Activated naive CD4-positive, alpha-beta T cell treated with anti-CD3 and anti-CD28 coated beads, Interleukin-2, amount 50 U/mL, for 24 hours (primary cell): ENCODE results near the gene RAB3C.

Source experiments
- H3K27ac Mint-ChIP-seq: one replicate; pipeline ENCODE4 v1.8.0; 2021; ENCODE audit warnings: mild to moderate bottlenecking, mixed read lengths
- H3K27me3 Mint-ChIP-seq: one replicate; pipeline ENCODE4 v1.8.0; 2021; ENCODE audit warnings: mixed read lengths
- H3K36me3 Mint-ChIP-seq: one replicate; pipeline ENCODE4 v1.8.0; 2021; ENCODE audit warnings: mixed read lengths
- H3K4me1 Mint-ChIP-seq: one replicate; pipeline ENCODE4 v1.8.0; 2021; ENCODE audit warnings: mixed read lengths
- H3K4me3 Mint-ChIP-seq: one replicate; pipeline ENCODE4 v1.8.0; 2021; ENCODE audit warnings: mild to moderate bottlenecking, mixed read lengths
- H3K9me3 Mint-ChIP-seq: one replicate; pipeline ENCODE4 v1.8.0; 2021; ENCODE audit warnings: mixed read lengths

Gene RAB3C

DNA sequence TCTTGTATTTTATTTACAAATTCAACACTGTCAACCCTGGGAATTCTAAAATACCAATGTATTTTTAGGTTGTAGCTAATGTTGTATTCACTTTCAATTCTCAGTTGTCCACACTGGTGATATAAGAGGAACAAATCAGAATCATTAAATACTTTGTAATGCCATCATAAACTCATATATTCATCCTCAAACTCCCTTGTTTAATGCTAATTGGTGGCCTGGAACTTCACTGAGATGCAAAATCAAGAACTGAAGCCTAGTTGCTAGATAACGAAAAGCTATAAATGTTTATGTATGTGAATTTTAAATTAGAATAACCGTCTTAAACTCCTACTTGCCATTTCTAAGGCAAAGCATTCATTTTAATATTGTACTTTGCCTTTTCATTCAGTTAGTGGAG, 274.7 kb downstream of the RAB3C start:
- Mint-ChIP-seq H3K27ac (no peak overlapping the region), H3K4me3 (no peak overlapping the region), H3K9me3 (no peaks in the 10 kb centered on the region), H3K4me1 (no peaks in the 10 kb centered on the region), H3K27me3 (peaks cover 16% of the 10 kb centered on the region), H3K36me3 (no peaks in the 10 kb centered on the region)

DNA sequence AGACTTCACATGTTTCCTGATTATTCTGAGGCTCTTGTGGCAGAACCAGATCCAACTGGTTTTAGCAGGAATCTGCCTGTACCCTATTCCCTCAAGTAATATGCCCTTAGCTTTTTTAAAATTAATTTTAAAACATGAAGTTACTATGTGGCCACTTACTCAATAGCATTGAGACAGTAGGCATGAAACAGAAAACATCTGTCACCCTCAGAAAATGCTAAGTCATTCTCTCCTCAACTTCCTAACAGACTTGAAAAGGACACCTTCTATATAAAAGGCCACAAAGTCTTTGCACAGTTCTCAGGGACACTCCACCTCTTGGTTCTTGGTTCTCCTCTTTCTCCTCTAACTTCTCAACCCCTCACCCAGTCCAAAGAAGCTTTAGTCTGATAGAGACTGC, 277.8 kb downstream of the RAB3C start:
- Mint-ChIP-seq H3K9me3 (no peaks in the 10 kb centered on the region), H3K27ac (no peak overlapping the region), H3K27me3 (peaks cover 16% of the 10 kb centered on the region), H3K4me1 (no peaks in the 10 kb centered on the region), H3K36me3 (no peaks in the 10 kb centered on the region), H3K4me3 (no peak overlapping the region)

DNA sequence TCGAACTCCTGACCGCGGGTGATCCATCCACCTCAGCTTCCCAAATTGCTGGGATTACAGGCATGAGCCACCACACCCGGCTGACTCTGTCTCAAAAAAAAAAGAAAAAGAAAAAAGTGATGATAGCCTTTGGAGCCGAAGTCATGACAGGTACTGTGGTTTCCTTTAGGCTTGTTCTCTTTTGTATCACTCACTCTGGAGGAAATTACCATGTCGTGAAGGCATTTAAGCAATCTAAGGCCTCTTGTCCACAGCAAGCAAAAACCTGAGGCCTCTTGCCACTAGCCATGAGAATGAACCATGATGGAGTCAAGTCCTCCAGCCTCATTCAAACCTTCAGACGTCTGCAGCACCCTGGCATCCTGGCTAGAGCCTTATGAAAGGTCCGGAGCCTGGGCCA, 286.1 kb downstream of the RAB3C start:
- H3K4me3 Mint-ChIP-seq = no peak overlapping the region
- no peaks in the 10 kb centered on the region for H3K9me3 Mint-ChIP-seq
- H3K27ac Mint-ChIP-seq = no peak overlapping the region
- H3K36me3 Mint-ChIP-seq = no peaks in the 10 kb centered on the region
- peaks cover 5% of the 10 kb centered on the region for H3K27me3 Mint-ChIP-seq
- H3K4me1 Mint-ChIP-seq = no peaks in the 10 kb centered on the region

DNA sequence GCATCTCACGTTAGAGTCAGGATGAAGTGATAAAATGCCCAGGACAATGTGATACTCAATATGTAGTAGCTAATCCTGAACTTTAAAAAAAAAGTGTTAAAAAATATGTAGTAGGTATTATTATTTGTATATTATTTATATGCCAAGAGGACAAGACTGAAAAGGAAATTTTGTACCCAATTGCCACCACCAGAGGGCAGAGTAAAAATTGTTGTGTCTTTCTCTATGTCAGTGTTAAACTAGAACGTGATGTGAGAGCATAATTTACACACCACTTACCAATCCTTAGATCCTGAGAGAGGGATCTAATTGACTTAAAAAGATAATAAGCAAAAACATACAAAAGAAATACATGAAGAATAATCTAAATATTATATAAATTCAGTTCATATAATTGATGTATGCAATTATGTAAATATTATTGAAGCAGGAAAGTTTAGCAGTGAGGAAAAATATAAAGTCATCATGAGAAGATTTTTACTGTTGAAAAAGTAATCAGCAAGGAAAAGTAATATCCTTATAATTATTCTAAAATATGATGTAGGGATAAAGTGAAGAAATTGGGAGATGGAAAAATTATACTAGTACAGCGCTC, 288.9 kb downstream of the RAB3C start:
- Mint-ChIP-seq H3K27ac (no peak overlapping the region), H3K4me3 (no peak overlapping the region), H3K4me1 (no peaks in the 10 kb centered on the region), H3K27me3 (peaks cover 7% of the 10 kb centered on the region), H3K36me3 (no peaks in the 10 kb centered on the region), H3K9me3 (no peaks in the 10 kb centered on the region)

DNA sequence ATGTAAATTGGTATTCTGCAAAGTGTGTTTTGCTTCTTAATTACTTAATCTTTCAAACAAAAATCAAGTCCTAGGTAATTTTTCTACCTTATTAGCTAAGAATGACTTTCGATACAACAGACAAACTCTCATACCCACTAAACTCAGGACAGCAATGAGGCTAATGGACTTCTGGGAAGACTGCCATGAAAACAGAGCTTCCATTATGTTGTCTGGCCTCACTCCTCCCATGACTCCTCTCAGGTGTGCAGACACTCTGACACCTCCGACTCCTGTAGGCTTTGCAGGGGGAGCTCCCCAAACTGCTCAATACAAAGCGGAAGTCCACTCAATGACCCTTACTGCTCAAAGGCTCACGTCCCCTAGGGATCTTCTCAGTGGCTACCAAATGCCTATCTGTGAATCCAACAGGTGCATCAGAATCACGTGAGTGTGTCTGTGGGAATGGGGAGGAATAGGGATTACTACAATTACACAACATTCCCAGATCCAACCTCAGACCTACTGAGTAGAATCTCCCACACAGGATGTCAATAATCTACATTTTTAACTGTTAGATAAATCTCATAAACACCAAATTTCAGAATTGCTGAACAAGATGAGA, 289.9 kb downstream of the RAB3C start:
- Mint-ChIP-seq H3K27ac (no peak overlapping the region), H3K36me3 (no peaks in the 10 kb centered on the region), H3K27me3 (peaks cover 10% of the 10 kb centered on the region), H3K9me3 (no peaks in the 10 kb centered on the region), H3K4me1 (no peaks in the 10 kb centered on the region), H3K4me3 (no peak overlapping the region)

DNA sequence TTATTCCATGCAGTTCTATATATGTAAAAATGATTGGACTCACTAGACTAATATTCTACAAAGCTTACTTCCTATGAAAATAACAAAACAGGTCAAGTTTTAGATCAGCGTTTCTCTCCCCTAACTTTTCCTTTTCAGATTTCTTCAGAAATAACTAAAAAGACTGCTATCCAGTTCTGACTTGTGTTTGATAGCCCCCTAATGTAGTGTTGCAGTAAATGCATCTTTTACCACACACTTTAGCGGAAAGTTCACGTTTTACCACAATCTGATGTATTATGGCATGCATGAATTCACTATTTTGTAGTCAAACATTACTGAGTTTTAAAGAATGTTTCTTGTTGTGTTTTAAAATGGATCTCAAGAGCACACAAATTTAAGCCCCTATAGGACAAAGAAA, 292.7 kb downstream of the RAB3C start:
- Mint-ChIP-seq H3K4me1 (no peaks in the 10 kb centered on the region), H3K4me3 (no peak overlapping the region), H3K9me3 (no peaks in the 10 kb centered on the region), H3K36me3 (no peaks in the 10 kb centered on the region), H3K27ac (no peak overlapping the region), H3K27me3 (peaks cover 11% of the 10 kb centered on the region)

DNA sequence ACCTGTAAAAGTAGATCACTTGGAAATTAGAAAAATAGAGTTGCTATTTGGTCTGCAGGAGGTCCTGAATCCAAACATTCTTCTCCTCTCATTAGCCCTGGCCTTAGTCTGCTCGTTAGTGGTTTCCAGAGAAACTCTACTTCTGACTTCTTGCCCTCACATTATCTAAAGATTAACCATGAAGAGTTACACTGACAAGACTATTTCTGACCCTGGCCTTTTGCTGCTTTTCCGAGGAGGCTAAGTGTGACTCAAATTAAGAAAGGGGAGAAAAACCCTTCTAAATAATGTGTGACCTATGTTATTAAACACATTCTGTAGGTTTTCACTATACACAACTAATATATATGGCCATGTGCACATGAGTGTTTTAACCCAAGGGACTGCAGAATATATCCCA, 302.4 kb downstream of the RAB3C start:
- Mint-ChIP-seq H3K27me3 (no peaks in the 10 kb centered on the region), H3K4me3 (no peak overlapping the region), H3K9me3 (no peaks in the 10 kb centered on the region), H3K36me3 (no peaks in the 10 kb centered on the region), H3K27ac (no peak overlapping the region), H3K4me1 (peaks cover 23% of the 10 kb centered on the region)

DNA sequence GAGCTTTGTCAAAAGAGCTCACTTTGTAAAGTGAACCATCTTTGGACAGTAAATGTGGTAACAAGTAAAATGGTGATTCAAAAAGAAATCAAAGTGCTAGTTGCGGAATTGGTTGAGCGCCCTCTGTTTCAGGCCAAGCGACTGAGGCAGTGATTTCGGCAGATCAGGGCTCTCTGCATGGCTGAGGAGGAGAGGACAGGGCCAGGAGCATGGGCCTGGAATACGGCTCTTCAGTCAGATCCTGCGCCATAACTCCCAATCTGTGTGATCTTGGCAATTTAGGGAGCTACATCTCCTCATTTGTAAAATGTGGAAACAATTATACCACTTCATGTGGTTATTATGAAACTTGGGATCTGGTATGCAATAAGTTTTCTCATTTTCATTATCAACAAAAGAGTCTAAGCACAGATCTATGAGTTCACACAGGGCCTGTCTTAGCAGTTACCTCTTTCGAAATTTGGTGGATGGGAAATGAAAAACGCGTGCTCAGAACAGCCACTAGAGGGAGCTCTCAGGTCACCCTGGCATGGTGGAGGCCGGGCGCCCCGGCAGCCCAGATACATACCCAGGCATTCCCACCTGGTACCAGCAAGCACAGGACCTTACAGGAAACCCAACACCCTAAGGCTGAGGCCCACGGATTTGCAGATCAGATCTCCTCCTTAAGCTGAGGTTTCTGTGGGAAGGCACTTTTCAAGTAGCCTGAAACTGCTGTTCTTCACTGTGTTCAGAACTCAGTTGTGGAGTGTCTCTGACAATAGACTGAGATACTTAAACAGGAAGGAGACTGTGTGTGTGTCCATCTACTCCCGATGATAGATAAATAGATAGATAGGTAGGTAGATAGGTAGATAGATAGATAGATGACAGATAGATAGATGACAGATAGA, 303.7 kb downstream of the RAB3C start:
- H3K4me3 Mint-ChIP-seq = no peak overlapping the region
- no peaks in the 10 kb centered on the region for H3K36me3 Mint-ChIP-seq
- H3K4me1 Mint-ChIP-seq = peaks cover 28% of the 10 kb centered on the region
- no peak overlapping the region for H3K27ac Mint-ChIP-seq
- H3K27me3 Mint-ChIP-seq = no peaks in the 10 kb centered on the region
- no peaks in the 10 kb centered on the region for H3K9me3 Mint-ChIP-seq

DNA sequence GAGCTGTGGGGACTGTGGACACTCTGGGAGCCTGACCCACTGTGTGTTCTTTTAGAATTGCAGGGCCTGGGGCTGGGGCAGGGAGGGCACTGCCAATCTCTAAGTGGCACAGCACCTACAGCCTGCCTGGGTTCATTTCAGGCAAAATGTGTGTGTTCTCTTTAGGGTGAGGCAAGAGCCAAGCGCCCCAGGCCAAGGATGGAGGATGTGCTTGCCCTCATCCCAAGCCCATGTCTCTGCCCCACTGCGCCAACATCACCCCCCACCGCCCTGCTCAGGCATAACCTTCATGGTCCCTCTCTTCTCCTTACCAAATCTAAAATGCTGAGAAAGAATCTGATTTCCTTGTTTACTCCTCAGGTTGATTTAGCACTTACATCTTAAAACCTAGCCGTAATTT, 304.4 kb downstream of the RAB3C start:
- no peaks in the 10 kb centered on the region for H3K27me3 Mint-ChIP-seq

DNA sequence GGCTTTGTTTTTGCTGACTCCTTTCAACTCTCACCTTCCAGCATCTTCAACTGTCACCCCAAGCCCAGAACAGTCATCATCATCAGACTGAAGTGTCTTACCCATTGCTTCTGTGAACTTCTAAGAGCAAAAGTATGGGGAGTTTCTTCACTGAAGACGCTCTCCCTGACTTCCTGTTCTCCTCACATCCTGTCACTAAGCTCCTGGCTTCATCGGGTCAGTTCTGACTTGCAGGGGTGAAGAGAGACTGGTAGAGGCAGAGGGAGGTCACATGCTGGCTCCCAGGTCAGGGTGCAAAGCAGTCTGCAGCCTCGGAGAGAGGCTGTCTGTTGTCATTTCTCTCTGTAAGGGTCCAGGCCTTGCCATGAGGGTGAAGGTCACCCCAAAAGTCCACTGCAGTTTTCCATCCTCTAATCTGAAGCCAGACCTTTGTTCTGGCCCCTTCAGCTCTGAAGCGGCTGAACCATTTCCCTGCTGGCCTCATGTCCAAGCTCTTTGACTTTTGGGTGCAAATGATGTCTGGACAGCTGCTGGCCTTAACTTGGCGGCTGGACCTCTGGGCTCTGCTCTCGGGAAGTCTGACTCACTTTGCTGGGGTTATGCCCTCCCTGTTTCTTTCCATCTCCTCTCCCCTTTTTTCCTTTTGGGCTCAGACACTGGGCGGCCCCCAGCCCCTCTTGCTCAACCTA, 305.0 kb downstream of the RAB3C start:
- Mint-ChIP-seq H3K27me3 (no peaks in the 10 kb centered on the region), H3K4me3 (no peak overlapping the region), H3K9me3 (no peaks in the 10 kb centered on the region), H3K36me3 (no peaks in the 10 kb centered on the region), H3K4me1 (peaks cover 30% of the 10 kb centered on the region), H3K27ac (no peak overlapping the region)

More for the DNA sequence above, 304.4 kb downstream of the RAB3C start:
- H3K4me3 Mint-ChIP-seq = no peak overlapping the region
- no peaks in the 10 kb centered on the region for H3K9me3 Mint-ChIP-seq
- no peak overlapping the region for H3K27ac Mint-ChIP-seq
- peaks cover 30% of the 10 kb centered on the region for H3K4me1 Mint-ChIP-seq
- no peaks in the 10 kb centered on the region for H3K36me3 Mint-ChIP-seq

DNA sequence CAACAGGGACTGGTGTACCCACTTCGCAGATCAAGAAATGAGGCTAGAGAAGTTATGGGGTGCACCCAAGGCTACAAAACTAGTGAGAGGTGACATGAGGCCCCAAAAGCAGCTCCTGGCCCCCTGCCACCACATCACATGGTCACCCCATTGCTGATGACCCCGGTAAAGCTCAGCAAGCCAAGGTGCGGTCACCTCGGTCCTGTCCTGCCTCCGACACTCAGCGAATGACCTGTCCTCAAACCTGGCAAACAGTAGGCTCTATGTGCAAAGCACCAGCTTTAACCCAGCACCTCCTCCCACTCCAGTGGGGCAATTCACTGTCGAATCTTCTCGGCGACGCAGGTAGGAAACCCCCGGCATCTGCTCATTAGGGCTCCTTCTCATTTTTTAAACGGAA, 307.4 kb downstream of the RAB3C start:
- H3K9me3 Mint-ChIP-seq = no peaks in the 10 kb centered on the region
- H3K27me3 Mint-ChIP-seq = no peaks in the 10 kb centered on the region
- H3K4me3 Mint-ChIP-seq = no peak overlapping the region
- H3K27ac Mint-ChIP-seq = no peak overlapping the region
- H3K4me1 Mint-ChIP-seq = peaks cover 30% of the 10 kb centered on the region
- H3K36me3 Mint-ChIP-seq = no peaks in the 10 kb centered on the region

DNA sequence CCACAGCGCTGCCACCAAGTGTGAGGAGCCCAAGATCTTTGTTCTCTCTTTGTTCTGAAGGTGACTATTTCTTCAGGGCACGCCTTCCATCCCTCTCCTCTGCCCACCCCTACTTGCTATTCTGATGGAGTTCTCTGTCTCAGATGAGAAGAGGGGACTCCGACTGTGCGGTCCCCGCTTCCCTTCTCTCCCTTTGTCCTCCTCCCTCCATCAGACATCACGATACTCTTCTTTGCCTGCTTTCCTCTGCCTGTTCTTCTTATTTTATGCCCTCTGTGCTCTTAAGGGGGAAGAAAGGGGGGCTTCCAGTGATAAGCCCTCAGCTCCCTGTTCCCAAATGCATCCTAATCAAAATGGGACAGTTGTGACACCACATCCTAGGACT, 307.8 kb downstream of the RAB3C start:
- Mint-ChIP-seq H3K9me3 (no peaks in the 10 kb centered on the region), H3K27me3 (no peaks in the 10 kb centered on the region), H3K27ac (no peak overlapping the region), H3K4me1 (peaks cover 30% of the 10 kb centered on the region), H3K36me3 (no peaks in the 10 kb centered on the region), H3K4me3 (no peak overlapping the region)

DNA sequence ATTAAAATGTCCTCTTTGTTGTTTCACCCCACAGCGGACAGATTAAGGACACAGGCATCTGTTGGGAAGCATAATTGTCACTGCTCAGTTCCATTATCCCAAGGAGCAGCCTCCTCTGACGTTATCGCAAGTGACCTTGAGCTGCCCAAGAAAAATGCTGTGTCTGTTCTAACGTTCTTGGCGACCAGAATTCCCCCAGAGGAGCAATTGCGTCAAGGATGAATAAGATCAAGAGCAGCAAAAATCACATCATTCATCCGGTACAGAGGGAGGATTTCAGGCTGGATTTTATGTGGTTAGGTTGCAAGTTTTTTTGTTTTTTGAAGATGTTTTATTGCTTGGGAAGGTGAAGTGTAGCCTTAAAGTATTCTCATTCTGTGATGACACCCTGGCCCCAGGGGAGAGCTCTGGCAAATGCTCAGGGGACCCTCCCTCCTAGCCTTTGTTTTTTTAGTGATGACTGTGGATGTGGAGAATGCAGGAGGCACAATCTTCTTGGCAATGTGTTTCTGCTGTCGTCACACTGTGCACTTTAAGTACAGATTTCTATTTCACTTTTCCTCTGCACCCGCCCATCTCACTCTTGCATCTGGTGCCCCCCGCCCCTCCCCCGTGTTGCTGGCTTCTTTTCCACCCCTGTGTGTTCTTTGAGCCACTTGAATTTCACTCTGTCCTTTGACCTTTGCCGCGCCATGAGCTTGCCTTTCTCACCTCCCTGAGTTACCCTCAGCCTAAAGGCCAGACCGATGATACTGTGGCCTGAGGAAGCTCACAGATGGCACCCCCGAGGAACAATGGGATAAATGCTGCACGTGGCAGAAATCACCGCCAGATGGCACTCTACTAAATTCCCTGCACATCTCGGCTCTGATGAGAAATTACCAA, 308.5 kb downstream of the RAB3C start:
- H3K27me3 Mint-ChIP-seq = no peaks in the 10 kb centered on the region
- peak overlapping the region; percentile 71 for H3K27ac Mint-ChIP-seq

DNA sequence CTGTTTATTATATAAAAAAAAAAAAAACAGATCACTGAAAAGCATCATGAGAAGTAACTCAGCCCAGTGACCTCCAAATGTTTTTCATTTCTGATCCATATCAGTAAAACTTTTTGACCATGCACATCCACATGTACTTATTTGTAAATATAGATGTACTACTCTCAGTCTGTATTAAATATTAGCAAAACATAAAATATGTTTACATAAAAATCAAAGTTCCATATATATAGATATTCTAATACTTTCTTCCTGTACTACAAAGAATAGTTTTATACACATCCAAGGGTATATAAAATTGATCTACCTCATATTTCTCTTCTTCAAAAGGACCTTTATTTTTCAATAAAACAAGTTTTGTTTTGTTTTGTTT, 309.1 kb downstream of the RAB3C start:
- Mint-ChIP-seq H3K4me3 (no peak overlapping the region), H3K9me3 (no peaks in the 10 kb centered on the region), H3K36me3 (no peaks in the 10 kb centered on the region), H3K4me1 (peaks cover 24% of the 10 kb centered on the region), H3K27ac (no peak overlapping the region), H3K27me3 (no peaks in the 10 kb centered on the region)

More for the DNA sequence above, 308.5 kb downstream of the RAB3C start:
- H3K36me3 Mint-ChIP-seq = no peaks in the 10 kb centered on the region
- H3K9me3 Mint-ChIP-seq = no peaks in the 10 kb centered on the region
- H3K4me3 Mint-ChIP-seq = peak overlapping the region; percentile 4
- H3K4me1 Mint-ChIP-seq = peaks cover 30% of the 10 kb centered on the region

DNA sequence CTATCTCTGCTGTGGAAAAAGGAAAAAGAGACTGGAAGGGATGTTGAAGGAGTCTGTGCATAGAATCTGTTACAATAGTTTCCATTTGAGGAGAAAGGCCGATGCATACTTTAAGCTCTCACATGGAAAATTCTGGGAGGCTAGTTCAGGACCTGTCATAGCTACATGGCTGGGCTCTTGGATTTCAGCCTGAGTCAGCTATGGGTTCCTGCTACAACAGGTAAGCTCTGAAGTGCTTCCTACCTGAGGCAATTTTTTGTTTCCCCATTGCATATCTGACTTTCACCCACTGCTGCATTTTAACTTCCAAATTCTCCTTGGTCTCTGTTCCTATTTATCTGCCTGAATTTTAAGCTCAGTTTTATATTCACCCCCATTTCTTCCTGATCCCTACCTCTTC, 310.7 kb downstream of the RAB3C start:
- Mint-ChIP-seq H3K4me3 (no peak overlapping the region), H3K4me1 (peaks cover 10% of the 10 kb centered on the region), H3K27me3 (no peaks in the 10 kb centered on the region), H3K9me3 (no peaks in the 10 kb centered on the region), H3K36me3 (no peaks in the 10 kb centered on the region), H3K27ac (no peak overlapping the region)
